PC-9 (cell line): ENCODE measurements around the gene LRIG1. TPM values are rescaled to one million over a fixed set of nuclear protein-coding genes. Genes with fewer than 3 reads are reported as not detected.

Experiments
- BruUV-seq: library from RNA; stranded (reverse); fragments of 400-500 nt; replicated peaks from 2 replicates; lab custom pipeline; 2021; lab: Mats Ljungman, UMichigan
- CTCF ChIA-PET: fragments of 300-600 bp; sonication (Branson Sonifier 250); formaldehyde crosslinking; loops from one replicate; lab custom pipeline; 2022; ENCODE audit warnings: antibody characterized with exemption; lab: Charles Lee
- POLR2A ChIA-PET: fragments of 300-600 bp; sonication (Branson Sonifier 250); formaldehyde crosslinking; loops from one replicate; lab custom pipeline; 2022; ENCODE audit warnings: antibody characterized with exemption; ENCODE audit not compliant: unreplicated experiment; lab: Charles Lee
- DNase-seq, 2 experiments: peaks; one replicate each; pipeline versions ENCODE4 v3.0.0 to v3.0.0-alpha.2; 2015 to 2022; ENCODE audit warnings: mixed read lengths in 1 of 2
- H2AFZ ChIP-seq: fragments of 200-600 bp; sonication (generic); 2 replicates; pipeline ENCODE4 v1.8.1; 2017; ENCODE audit warnings: antibody characterized with exemption
- H3F3A ChIP-seq: fragments of 200-600 bp; sonication (generic); 2 replicates; pipeline ENCODE4 v1.8.1; 2017; ENCODE audit warnings: antibody characterized with exemption, mild to moderate bottlenecking, low read depth; ENCODE audit not compliant: insufficient read depth
- H3K27ac ChIP-seq: fragments of 200-600 bp; sonication (generic); 2 replicates; pipeline ENCODE4 v1.6.1; 2016; ENCODE audit warnings: mixed run types
- H3K27me3 ChIP-seq: fragments of 200-600 bp; sonication (generic); 2 replicates; pipeline ENCODE4 v1.6.1; 2016; ENCODE audit warnings: low read depth, mixed run types; ENCODE audit not compliant: insufficient read depth
- H3K36me3 ChIP-seq: fragments of 200-600 bp; sonication (generic); 2 replicates; pipeline ENCODE4 v1.6.1; 2016; ENCODE audit warnings: low read depth, mixed run types
- H3K4me1 ChIP-seq: fragments of 200-600 bp; sonication (generic); replicated peaks from 2 replicates; pipeline ENCODE4 v1.6.1; 2016; ENCODE audit warnings: mixed run types; ENCODE audit not compliant: insufficient read depth
- H3K4me2 ChIP-seq: fragments of 200-600 bp; sonication (generic); 2 replicates; pipeline ENCODE4 v1.6.1; 2017; ENCODE audit warnings: mixed run types
- H3K4me3 ChIP-seq: fragments of 200-600 bp; sonication (generic); 2 replicates; pipeline ENCODE4 v1.6.1; 2016; ENCODE audit warnings: mixed run types
- H3K79me2 ChIP-seq: fragments of 200-600 bp; sonication (generic); 2 replicates; pipeline ENCODE4 v1.6.1; 2017; ENCODE audit warnings: low read depth, mixed run types
- H3K9me2 ChIP-seq: fragments of 200-600 bp; sonication (generic); 2 replicates; pipeline ENCODE4 v1.8.1; 2017; ENCODE audit warnings: mild to moderate bottlenecking; ENCODE audit not compliant: insufficient read depth
- H3K9me3 ChIP-seq: fragments of 200-600 bp; sonication (generic); 2 replicates; pipeline ENCODE4 v1.8.1; 2016; ENCODE audit warnings: low read depth; ENCODE audit not compliant: insufficient read depth
- H4K20me1 ChIP-seq: fragments of 200-600 bp; sonication (generic); 2 replicates; pipeline ENCODE4 v1.8.1; 2017; ENCODE audit not compliant: insufficient read depth
- CTCF ChIP-seq: fragments of 200-600 bp; sonication (generic); conservative IDR thresholded peaks from 2 replicates; pipeline ENCODE4 v1.6.1; 2017; ENCODE audit warnings: mixed run types, antibody characterized with exemption, mild to moderate bottlenecking, moderate library complexity
- EZH2 ChIP-seq: fragments of 200-600 bp; sonication (generic); IDR thresholded peaks from 2 replicates; pipeline ENCODE4 v1.8.0; 2017; ENCODE audit warnings: antibody characterized with exemption, low read depth
- intact Hi-C: fragments of 100-400 bp; cut with micrococcal nuclease; formaldehyde crosslinking; loops from one replicate; pipeline ENCODE4 v1.10.0; 2022; ENCODE audit not compliant: unreplicated experiment
- total RNA-seq: library from RNA; stranded (reverse); gene quantifications from 2 replicates; pipeline ENCODE4 v1.2.3, GENCODE V29; 2021

Gene LRIG1
- total RNA-seq, 1 experiment from 2014 or later, result not detected

- H3K9me3 ChIP-seq, result no peaks in the 10 kb centered on the region
- no peaks in the 10 kb centered on the region for H3K79me2 ChIP-seq
- H3K4me3 ChIP-seq, result no peak overlapping the region
- H3K27ac ChIP-seq, result no peak overlapping the region
- no peaks in the 10 kb centered on the region for H3K9me2 ChIP-seq
- H3K36me3 ChIP-seq, result no peaks in the 10 kb centered on the region
- intact Hi-C loops, result no loop called here
- no peaks in the 10 kb centered on the region for H4K20me1 ChIP-seq
- BruUV-seq, result no TSS peak
- peaks cover 4% of the 10 kb centered on the region; the same call in 1 of the 2 replicates for H3K4me1 ChIP-seq
- no peak overlapping the region for H2AFZ ChIP-seq
- DNase-seq, result no peak
- CTCF ChIA-PET, result no interaction called here
- POLR2A ChIA-PET, result no interaction called here
- no peaks in the 10 kb centered on the region for H3F3A ChIP-seq
- no peaks in the 10 kb centered on the region for H3K27me3 ChIP-seq
- TF ChIP-seq CTCF (no peak), EZH2 (no peak)
- no peak overlapping the region for H3K4me2 ChIP-seq
Measured at GRCh38 chr3:66405701-66406091, 95.1 kb downstream of the LRIG1 start.

- Histone ChIP-seq H4K20me1 (no peaks in the 10 kb centered on the region), H3K27ac (no peak overlapping the region), H3F3A (no peaks in the 10 kb centered on the region), H3K4me1 (peaks cover 4% of the 10 kb centered on the region; the same call in 1 of the 2 replicates), H2AFZ (no peak overlapping the region), H3K27me3 (no peaks in the 10 kb centered on the region), H3K79me2 (no peaks in the 10 kb centered on the region), H3K4me3 (no peak overlapping the region), H3K4me2 (no peak overlapping the region), H3K36me3 (no peaks in the 10 kb centered on the region), H3K9me2 (no peaks in the 10 kb centered on the region), H3K9me3 (no peaks in the 10 kb centered on the region)
- BruUV-seq, result no TSS peak
- POLR2A ChIA-PET, result no interaction called here
- DNase-seq, result no peak
- TF ChIP-seq CTCF, result no peak
- no peak for TF ChIP-seq EZH2
- CTCF ChIA-PET, result no interaction called here
- intact Hi-C loops, result no loop called here
Measured at GRCh38 chr3:66404903-66405700, 95.7 kb downstream of the LRIG1 start.

- no peaks in the 10 kb centered on the region for H3F3A ChIP-seq
- H3K4me1 ChIP-seq, result peaks cover 4% of the 10 kb centered on the region; the same call in 1 of the 2 replicates
- no peaks in the 10 kb centered on the region for H3K79me2 ChIP-seq
- intact Hi-C loops, result no loop called here
- no peak overlapping the region for H3K4me3 ChIP-seq
- no peak overlapping the region for H3K4me2 ChIP-seq
- H3K27ac ChIP-seq, result no peak overlapping the region
- H3K27me3 ChIP-seq, result no peaks in the 10 kb centered on the region
- POLR2A ChIA-PET, result no interaction called here
- no peak overlapping the region for H2AFZ ChIP-seq
- no peaks in the 10 kb centered on the region for H3K9me2 ChIP-seq
- CTCF ChIA-PET, result no interaction called here
- DNase-seq, result no peak
- H3K36me3 ChIP-seq, result no peaks in the 10 kb centered on the region
- TF ChIP-seq EZH2 (no peak), CTCF (no peak)
- no peaks in the 10 kb centered on the region for H3K9me3 ChIP-seq
- H4K20me1 ChIP-seq, result no peaks in the 10 kb centered on the region
- BruUV-seq, result no TSS peak
Measured at GRCh38 chr3:66404197-66404596, 96.6 kb downstream of the LRIG1 start.
